MM.1S (cell line): ENCODE data around the gene GSTM2.
"Not testable (repeated sequence)": the region's sequence is repeated elsewhere in the genome, so short reads cannot be mapped to it uniquely, and the experiment has no call there.

Experiments
- DNase-seq: peaks from one replicate; pipeline ENCODE4 v3.0.0-alpha.2; 2015
- H2AFZ ChIP-seq: fragments of 300-600 bp; sonication (generic); 2 replicates; pipeline ENCODE4 v1.6.0; 2016; ENCODE audit warnings: antibody characterized with exemption, low read length
- H3F3A ChIP-seq: fragments of 300-600 bp; sonication (generic); 2 replicates; pipeline ENCODE4 v1.6.1; 2016; ENCODE audit warnings: mild to moderate bottlenecking, antibody characterized with exemption, low read length, moderate library complexity, mixed read lengths; ENCODE audit not compliant: insufficient read depth
- H3K27ac ChIP-seq: fragments of 300-600 bp; sonication (generic); 2 replicates; pipeline ENCODE4 v1.5.1; 2016; ENCODE audit warnings: mild to moderate bottlenecking, low read length
- H3K27me3 ChIP-seq: fragments of 300-600 bp; sonication (generic); replicated peaks from 2 replicates; pipeline ENCODE4 v1.6.0; 2016; ENCODE audit warnings: low read length; ENCODE audit not compliant: insufficient read depth
- H3K36me3 ChIP-seq: fragments of 300-600 bp; sonication (generic); replicated peaks from 2 replicates; pipeline ENCODE4 v1.6.1; 2016; ENCODE audit warnings: mild to moderate bottlenecking, low read length, mixed read lengths; ENCODE audit not compliant: insufficient read depth
- H3K4me1 ChIP-seq: fragments of 300-600 bp; sonication (generic); 2 replicates; pipeline ENCODE4 v1.6.1; 2016; ENCODE audit warnings: low read length, mixed read lengths
- H3K4me2 ChIP-seq: fragments of 300-600 bp; sonication (generic); 2 replicates; pipeline ENCODE4 v1.6.0; 2016; ENCODE audit warnings: low read depth, low read length
- H3K4me3 ChIP-seq: fragments of 300-600 bp; sonication (generic); 2 replicates; pipeline ENCODE4 v1.5.1; 2016; ENCODE audit warnings: low read length, mixed read lengths
- H3K79me2 ChIP-seq: fragments of 300-600 bp; sonication (generic); 2 replicates; pipeline ENCODE4 v1.6.1; 2016; ENCODE audit warnings: mixed run types, low read length, mixed read lengths
- H3K9ac ChIP-seq: fragments of 300-600 bp; sonication (generic); 2 replicates; pipeline ENCODE4 v1.6.1; 2016; ENCODE audit warnings: low read length, mixed read lengths
- H3K9me2 ChIP-seq: fragments of 300-600 bp; sonication (generic); replicated peaks from 2 replicates; pipeline ENCODE4 v1.6.1; 2016; ENCODE audit warnings: mild to moderate bottlenecking, low read length, mixed read lengths; ENCODE audit not compliant: insufficient read depth
- H3K9me3 ChIP-seq: fragments of 300-600 bp; sonication (generic); replicated peaks from 2 replicates; pipeline ENCODE4 v1.6.1; 2016; ENCODE audit warnings: mild to moderate bottlenecking, low read length, mixed read lengths; ENCODE audit not compliant: insufficient read depth
- H4K20me1 ChIP-seq: fragments of 300-600 bp; sonication (generic); 2 replicates; pipeline ENCODE4 v1.6.1; 2016; ENCODE audit warnings: mild to moderate bottlenecking, low read length, moderate library complexity, mixed read lengths; ENCODE audit not compliant: insufficient read depth
- EZH2 ChIP-seq: fragments of 300-600 bp; sonication (generic); optimal IDR thresholded peaks from 2 replicates; pipeline ENCODE3; 2017; ENCODE audit warnings: low read depth, mild to moderate bottlenecking, antibody characterized with exemption, low read length, mixed read lengths
- EZH2phosphoT487 ChIP-seq: fragments of 300-600 bp; sonication (generic); IDR thresholded peaks from 2 replicates; pipeline ENCODE4 v1.6.1; 2018; ENCODE audit warnings: antibody characterized with exemption, low read length
- TF ChIP-seq, protein P1 (sequence below): fragments of 300-600 bp; sonication (generic); IDR thresholded peaks from 2 replicates; pipeline ENCODE4 v1.5.1; 2016; ENCODE audit warnings: antibody characterized with exemption, low read length, mixed read lengths

Gene GSTM2

DNA sequence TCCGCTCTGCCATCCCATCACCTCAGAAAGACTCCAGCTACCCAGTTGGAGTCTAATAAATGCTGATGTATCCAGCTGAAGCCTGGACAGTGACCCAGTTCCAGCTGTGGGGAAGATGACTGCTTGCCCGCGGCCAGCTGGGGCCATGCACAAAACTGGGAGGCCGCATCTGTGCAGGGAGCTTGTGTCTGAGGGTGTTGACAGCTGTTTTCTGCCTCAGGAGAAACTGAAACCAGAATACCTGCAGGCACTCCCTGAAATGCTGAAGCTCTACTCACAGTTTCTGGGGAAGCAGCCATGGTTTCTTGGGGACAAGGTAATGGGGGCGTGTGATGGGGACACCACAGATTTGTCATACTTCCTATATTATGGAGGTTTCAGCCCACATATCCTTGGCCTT lies 3.2 kb downstream of the GSTM2 start:
- Histone ChIP-seq H4K20me1 (no peaks in the 10 kb centered on the region), H3K27ac (peak overlapping the region; percentile 13; the same call in 1 of the 2 replicates), H3K4me1 (peaks cover 11% of the 10 kb centered on the region), H3F3A (no peaks in the 10 kb centered on the region), H3K27me3 (no peaks in the 10 kb centered on the region), H3K9me3 (no peaks in the 10 kb centered on the region), H3K79me2 (no peaks in the 10 kb centered on the region), H3K4me3 (no peak overlapping the region), H3K4me2 (no peak overlapping the region), H2AFZ (no peak overlapping the region), H3K9ac (no peak overlapping the region), H3K9me2 (no peaks in the 10 kb centered on the region), H3K36me3 (no peaks in the 10 kb centered on the region)
- TF ChIP-seq, protein P1, sequence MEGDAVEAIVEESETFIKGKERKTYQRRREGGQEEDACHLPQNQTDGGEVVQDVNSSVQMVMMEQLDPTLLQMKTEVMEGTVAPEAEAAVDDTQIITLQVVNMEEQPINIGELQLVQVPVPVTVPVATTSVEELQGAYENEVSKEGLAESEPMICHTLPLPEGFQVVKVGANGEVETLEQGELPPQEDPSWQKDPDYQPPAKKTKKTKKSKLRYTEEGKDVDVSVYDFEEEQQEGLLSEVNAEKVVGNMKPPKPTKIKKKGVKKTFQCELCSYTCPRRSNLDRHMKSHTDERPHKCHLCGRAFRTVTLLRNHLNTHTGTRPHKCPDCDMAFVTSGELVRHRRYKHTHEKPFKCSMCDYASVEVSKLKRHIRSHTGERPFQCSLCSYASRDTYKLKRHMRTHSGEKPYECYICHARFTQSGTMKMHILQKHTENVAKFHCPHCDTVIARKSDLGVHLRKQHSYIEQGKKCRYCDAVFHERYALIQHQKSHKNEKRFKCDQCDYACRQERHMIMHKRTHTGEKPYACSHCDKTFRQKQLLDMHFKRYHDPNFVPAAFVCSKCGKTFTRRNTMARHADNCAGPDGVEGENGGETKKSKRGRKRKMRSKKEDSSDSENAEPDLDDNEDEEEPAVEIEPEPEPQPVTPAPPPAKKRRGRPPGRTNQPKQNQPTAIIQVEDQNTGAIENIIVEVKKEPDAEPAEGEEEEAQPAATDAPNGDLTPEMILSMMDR: no peak
- TF ChIP-seq EZH2phosphoT487 (no peak), EZH2 (no peak)
- peak; percentile 36 for DNase-seq

- peaks cover 11% of the 10 kb centered on the region for H3K4me1 ChIP-seq
- H3K9me3 ChIP-seq, H3K27me3 ChIP-seq, H3K9me2 ChIP-seq, H3F3A ChIP-seq, H3K9ac ChIP-seq, DNase-seq, H3K36me3 ChIP-seq, H4K20me1 ChIP-seq, H3K4me2 ChIP-seq, H3K27ac ChIP-seq, H2AFZ ChIP-seq, H3K79me2 ChIP-seq, H3K4me3 ChIP-seq: not testable (repeated sequence)
Observed at GRCh38 chr1:109673861-109674260, 6.0 kb downstream of the GSTM2 start.

DNA sequence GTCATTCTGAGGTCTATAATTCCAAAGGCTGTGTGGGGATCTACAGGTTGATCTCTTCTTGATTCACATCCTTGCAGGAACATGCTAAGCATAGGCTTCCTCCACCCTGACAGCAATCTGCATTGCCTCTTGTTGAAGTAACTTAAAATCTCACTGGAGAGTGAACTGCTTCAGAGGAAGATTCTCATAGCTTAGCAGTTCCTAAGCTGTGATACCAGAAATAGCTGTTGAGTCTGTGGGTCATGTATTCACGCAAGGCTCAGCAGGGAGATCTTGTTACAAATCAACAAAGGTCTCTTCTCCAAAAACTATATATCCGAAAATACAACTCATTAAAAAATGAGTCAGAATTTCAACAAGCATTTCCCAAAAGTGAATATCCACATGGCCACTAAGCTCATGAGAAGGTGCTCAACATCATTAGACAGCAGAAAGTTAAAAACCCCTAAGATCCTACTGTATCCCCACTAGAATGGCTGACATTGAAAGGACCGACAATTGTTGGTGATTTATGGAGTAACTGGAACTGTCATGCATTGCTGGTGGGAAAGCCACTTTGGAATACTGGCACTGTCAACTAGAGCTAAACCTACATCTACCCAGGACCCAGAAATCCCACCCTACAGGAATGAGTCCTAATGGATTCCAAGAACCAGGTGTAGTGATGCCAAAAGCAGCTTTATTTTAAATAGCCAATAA lies 9.0 kb downstream of the GSTM2 start:
- not testable (repeated sequence) for H2AFZ ChIP-seq, H3K4me1 ChIP-seq, H3K9me2 ChIP-seq, H3K27ac ChIP-seq, H3K9me3 ChIP-seq, H3K4me2 ChIP-seq, H3K9ac ChIP-seq, H3F3A ChIP-seq, DNase-seq, H3K36me3 ChIP-seq, H3K27me3 ChIP-seq, H3K4me3 ChIP-seq, H4K20me1 ChIP-seq, H3K79me2 ChIP-seq

GRCh38 chr1:109677459-109677858 lies 9.6 kb downstream of the GSTM2 start:
- Histone ChIP-seq H2AFZ (no peak overlapping the region), H3K4me3 (no peak overlapping the region), H3K36me3 (no peaks in the 10 kb centered on the region), H3F3A (no peaks in the 10 kb centered on the region), H3K27ac (no peak overlapping the region), H4K20me1 (no peaks in the 10 kb centered on the region), H3K79me2 (no peaks in the 10 kb centered on the region), H3K27me3 (no peaks in the 10 kb centered on the region), H3K4me2 (no peak overlapping the region), H3K9me2 (no peaks in the 10 kb centered on the region), H3K4me1 (no peaks in the 10 kb centered on the region), H3K9me3 (no peaks in the 10 kb centered on the region), H3K9ac (no peak overlapping the region)
- TF ChIP-seq EZH2phosphoT487: no peak
- TF ChIP-seq, protein P1: no peak
- no peak for TF ChIP-seq EZH2
- no peak for DNase-seq

DNA sequence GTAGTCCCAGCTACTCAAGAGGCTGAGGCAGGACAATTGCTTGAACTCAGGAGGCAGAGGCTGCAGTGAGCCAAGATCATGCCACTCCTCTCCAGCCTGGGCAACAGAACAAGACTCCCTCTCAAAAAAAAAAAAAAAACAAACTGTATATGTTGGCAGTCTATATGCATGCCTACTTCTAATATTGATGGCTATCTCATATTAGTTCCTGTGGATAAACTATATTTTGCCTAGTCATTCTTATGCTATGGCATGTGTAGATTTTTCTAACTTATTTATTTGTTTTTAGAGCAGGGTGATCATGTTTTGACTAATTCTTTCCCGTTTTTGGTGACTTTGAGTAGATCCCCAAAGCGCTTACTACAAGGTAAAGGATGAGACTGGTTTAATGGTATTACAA lies 10.8 kb downstream of the GSTM2 start:
- not testable (repeated sequence) for H3K4me2 ChIP-seq, H4K20me1 ChIP-seq, H3K36me3 ChIP-seq, H3K79me2 ChIP-seq, H3K9me3 ChIP-seq, DNase-seq, H3K9ac ChIP-seq, H3K27me3 ChIP-seq, H3K9me2 ChIP-seq, H2AFZ ChIP-seq, H3F3A ChIP-seq, H3K4me3 ChIP-seq, H3K27ac ChIP-seq, H3K4me1 ChIP-seq

GRCh38 chr1:109684777-109685176 lies 16.9 kb downstream of the GSTM2 start:
- H3K36me3 ChIP-seq: not testable (repeated sequence)

More at GRCh38 chr1:109684777-109685176, 16.9 kb downstream of the GSTM2 start:
- H3K27ac ChIP-seq, H3K4me3 ChIP-seq, H3K4me1 ChIP-seq, H3K9me2 ChIP-seq, H2AFZ ChIP-seq, H3K9ac ChIP-seq, H3K4me2 ChIP-seq, H3K9me3 ChIP-seq, DNase-seq, H4K20me1 ChIP-seq, H3F3A ChIP-seq, H3K27me3 ChIP-seq, H3K79me2 ChIP-seq: not testable (repeated sequence)
